ENCODE results near the gene UBAC1.

DNA sequence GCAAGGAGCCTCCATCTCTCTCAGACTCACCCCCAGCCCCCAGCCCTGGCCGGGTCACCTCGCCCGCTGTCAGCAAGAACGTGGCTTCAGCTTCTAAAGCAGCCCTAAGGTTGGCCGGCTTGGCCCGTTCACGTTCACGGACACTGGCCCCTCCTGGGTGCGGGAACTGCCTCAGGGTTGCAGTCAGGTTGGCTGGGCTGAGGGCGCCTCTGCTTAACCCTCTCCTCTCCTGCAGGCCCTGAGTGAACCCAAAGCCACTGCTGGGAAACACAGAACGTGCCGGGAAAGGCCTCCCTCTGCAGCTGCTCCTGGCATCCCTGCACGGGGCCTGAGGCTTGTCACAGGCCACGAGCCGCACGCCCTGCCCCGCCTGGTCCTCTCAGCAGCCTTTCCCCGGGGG is 40.1 kb upstream of the UBAC1 start:
- TF ChIP-seq, protein P1, sequence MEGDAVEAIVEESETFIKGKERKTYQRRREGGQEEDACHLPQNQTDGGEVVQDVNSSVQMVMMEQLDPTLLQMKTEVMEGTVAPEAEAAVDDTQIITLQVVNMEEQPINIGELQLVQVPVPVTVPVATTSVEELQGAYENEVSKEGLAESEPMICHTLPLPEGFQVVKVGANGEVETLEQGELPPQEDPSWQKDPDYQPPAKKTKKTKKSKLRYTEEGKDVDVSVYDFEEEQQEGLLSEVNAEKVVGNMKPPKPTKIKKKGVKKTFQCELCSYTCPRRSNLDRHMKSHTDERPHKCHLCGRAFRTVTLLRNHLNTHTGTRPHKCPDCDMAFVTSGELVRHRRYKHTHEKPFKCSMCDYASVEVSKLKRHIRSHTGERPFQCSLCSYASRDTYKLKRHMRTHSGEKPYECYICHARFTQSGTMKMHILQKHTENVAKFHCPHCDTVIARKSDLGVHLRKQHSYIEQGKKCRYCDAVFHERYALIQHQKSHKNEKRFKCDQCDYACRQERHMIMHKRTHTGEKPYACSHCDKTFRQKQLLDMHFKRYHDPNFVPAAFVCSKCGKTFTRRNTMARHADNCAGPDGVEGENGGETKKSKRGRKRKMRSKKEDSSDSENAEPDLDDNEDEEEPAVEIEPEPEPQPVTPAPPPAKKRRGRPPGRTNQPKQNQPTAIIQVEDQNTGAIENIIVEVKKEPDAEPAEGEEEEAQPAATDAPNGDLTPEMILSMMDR (IDR thresholded peaks at IDR 0.05) = no peak
- no peak for TF ChIP-seq POLR2A (IDR thresholded peaks at IDR 0.05)
